IMR-90 (cell line): ENCODE measurements around the gene AKR1D1. TPM values are rescaled to one million over a fixed set of nuclear protein-coding genes. Genes with fewer than 3 reads are reported as not detected.

Source experiments
- ATAC-seq: fragments of 200-7000 bp; cut with Tn5 transposase; 2 replicates; pipeline ENCODE4 v1.9.1; 2020; ENCODE audit warnings: low read depth, mild to moderate bottlenecking, moderate library complexity
- Bru-seq: library from RNA; stranded (reverse); fragments of 400-500 nt; gene quantifications from one replicate; lab custom pipeline; 2021; lab: Mats Ljungman, UMichigan
- BruChase-seq, 2 experiments: library from RNA; stranded (reverse); fragments of 400-500 nt; gene quantifications; one replicate each; lab custom pipeline; 2021; lab: Mats Ljungman, UMichigan
- BruUV-seq: library from RNA; stranded (reverse); fragments of 400-500 nt; replicated peaks from 2 replicates; lab custom pipeline; 2021; lab: Mats Ljungman, UMichigan
- CTCF ChIA-PET: fragments of 300-600 bp; formaldehyde crosslinking; extraction: SDS; loops from one replicate; lab custom pipeline; 2021; ENCODE audit warnings: antibody characterized with exemption; lab: Yijun Ruan, JAX
- POLR2A ChIA-PET: fragments of 300-600 bp; sonication (Branson Sonifier 250); formaldehyde crosslinking; loops from one replicate; lab custom pipeline; 2022; ENCODE audit warnings: antibody characterized with exemption; ENCODE audit not compliant: unreplicated experiment; lab: Charles Lee
- DNase-seq: peaks from one replicate; pipeline ENCODE4 v3.0.0; 2013
- H2AFZ ChIP-seq: replicated peaks from 2 replicates; pipeline ENCODE3; 2013; ENCODE audit warnings: low read length, mild to moderate bottlenecking; ENCODE audit not compliant: poor library complexity
- H2AK5ac ChIP-seq: 2 replicates; pipeline ENCODE4 v1.6.1; 2013; ENCODE audit warnings: low read depth, low read length, inconsistent platforms
- H2AK9ac ChIP-seq: replicated peaks from 2 replicates; pipeline ENCODE3; 2013; ENCODE audit warnings: mild to moderate bottlenecking, low read depth, low read length, moderate library complexity; ENCODE audit not compliant: poor library complexity
- H2BK120ac ChIP-seq: 2 replicates; pipeline ENCODE4 v1.6.1; 2013; ENCODE audit warnings: low read depth, low read length, inconsistent platforms
- H2BK15ac ChIP-seq: 3 replicates; pipeline ENCODE4 v1.6.1; 2013; ENCODE audit warnings: low read depth, low read length, inconsistent platforms
- H2BK20ac ChIP-seq: 2 replicates; pipeline ENCODE4 v1.6.1; 2013; ENCODE audit warnings: low read depth, mild to moderate bottlenecking, inconsistent platforms, low read length, moderate library complexity
- H2BK5ac ChIP-seq: 2 replicates; pipeline ENCODE4 v1.6.1; 2013; ENCODE audit warnings: mild to moderate bottlenecking, low read depth, low read length, inconsistent platforms; ENCODE audit not compliant: poor library complexity, severe bottlenecking
- H3K14ac ChIP-seq: replicated peaks from 2 replicates; pipeline ENCODE4 v1.6.1; 2013; ENCODE audit warnings: low read depth, low read length, inconsistent platforms
- H3K18ac ChIP-seq: 2 replicates; pipeline ENCODE4 v1.6.1; 2013; ENCODE audit warnings: low read depth, low read length, control low read depth
- H3K23ac ChIP-seq: 2 replicates; pipeline ENCODE4 v1.6.1; 2013; ENCODE audit warnings: low read depth, low read length, inconsistent platforms
- H3K27ac ChIP-seq: 2 replicates; pipeline ENCODE4 v1.5.1; 2013; ENCODE audit warnings: mild to moderate bottlenecking, control low read depth, low read length; ENCODE audit not compliant: insufficient read depth
- H3K27me3 ChIP-seq: 2 replicates; pipeline ENCODE4 v1.6.1; 2013; ENCODE audit warnings: low read length; ENCODE audit not compliant: control insufficient read depth, insufficient read depth
- H3K36me3 ChIP-seq: 2 replicates; pipeline ENCODE4 v1.6.1; 2013; ENCODE audit warnings: low read length, mixed read lengths; ENCODE audit not compliant: control insufficient read depth, insufficient read depth
- H3K4ac ChIP-seq: 2 replicates; pipeline ENCODE4 v1.6.1; 2013; ENCODE audit warnings: low read depth, low read length, inconsistent platforms
- H3K4me1 ChIP-seq: 2 replicates; pipeline ENCODE4 v1.6.1; 2013; ENCODE audit warnings: low read length, mixed read lengths; ENCODE audit not compliant: control insufficient read depth, insufficient read depth
- H3K4me2 ChIP-seq: 2 replicates; pipeline ENCODE4 v1.6.1; 2013; ENCODE audit warnings: low read depth, mild to moderate bottlenecking, control low read depth, low read length, moderate library complexity
- H3K4me3 ChIP-seq: 2 replicates; pipeline ENCODE4 v1.5.1; 2013; ENCODE audit warnings: low read depth, mild to moderate bottlenecking, control low read depth, low read length, moderate library complexity; ENCODE audit not compliant: insufficient read depth
- H3K56ac ChIP-seq: 2 replicates; pipeline ENCODE4 v1.6.1; 2013; ENCODE audit warnings: low read length, inconsistent platforms; ENCODE audit not compliant: insufficient read depth; ENCODE audit errors: extremely low read depth
- H3K79me1 ChIP-seq, 2 experiments: 2 replicates each; pipeline ENCODE4 v1.6.1; 2013; ENCODE audit warnings: low read length in 2 of 2, inconsistent platforms in 1 of 2, low read depth in 1 of 2
- H3K9ac ChIP-seq: 2 replicates; pipeline ENCODE4 v1.6.1; 2013; ENCODE audit warnings: low read depth, low read length, control low read depth
- H3K9me1 ChIP-seq: 2 replicates; pipeline ENCODE4 v1.6.1; 2013; ENCODE audit warnings: low read length, inconsistent platforms; ENCODE audit not compliant: insufficient read depth
- H3K9me3 ChIP-seq: 2 replicates; pipeline ENCODE4 v1.6.1; 2013; ENCODE audit warnings: low read length; ENCODE audit not compliant: control insufficient read depth, insufficient read depth
- H4K20me1 ChIP-seq: 2 replicates; pipeline ENCODE4 v1.6.1; 2013; ENCODE audit warnings: low read length, inconsistent platforms; ENCODE audit not compliant: insufficient read depth
- H4K5ac ChIP-seq: 2 replicates; pipeline ENCODE4 v1.6.1; 2013; ENCODE audit warnings: mild to moderate bottlenecking, low read depth, low read length, control low read depth
- H4K8ac ChIP-seq, 2 experiments: 2 replicates each; pipeline ENCODE4 v1.6.1; 2013; ENCODE audit warnings: low read depth in 2 of 2, low read length in 2 of 2, control low read depth in 1 of 2, inconsistent platforms in 1 of 2
- H4K91ac ChIP-seq: 2 replicates; pipeline ENCODE4 v1.6.1; 2013; ENCODE audit warnings: low read depth, low read length, inconsistent platforms; ENCODE audit not compliant: insufficient read depth
- BHLHE40 ChIP-seq: fragments of 150-350 bp; IDR thresholded peaks from 2 replicates; pipeline ENCODE4 v1.6.1; 2016; ENCODE audit warnings: mild to moderate bottlenecking, low read depth, low read length
- CEBPB ChIP-seq: IDR thresholded peaks from 2 replicates; pipeline ENCODE4 v1.6.1; 2012; ENCODE audit warnings: low read depth, low read length, improper control_type of control experiment
- CHD1 ChIP-seq: IDR thresholded peaks from 2 replicates; pipeline ENCODE4 v1.6.1; 2012; ENCODE audit warnings: low read depth, low read length, improper control_type of control experiment
- CTCF ChIP-seq: conservative IDR thresholded peaks from 2 replicates; pipeline ENCODE4 v1.5.1; 2012; ENCODE audit warnings: mild to moderate bottlenecking, low read depth, low read length, improper control_type of control experiment
- FOS ChIP-seq: fragments of 150-350 bp; IDR thresholded peaks from 2 replicates; pipeline ENCODE4 v1.6.1; 2016; ENCODE audit warnings: low read depth, low read length
- MAFK ChIP-seq: IDR thresholded peaks from 2 replicates; pipeline ENCODE4 v1.6.1; 2012; ENCODE audit warnings: low read depth, low read length, improper control_type of control experiment
- MAZ ChIP-seq: IDR thresholded peaks from 2 replicates; pipeline ENCODE4 v1.6.1; 2012; ENCODE audit warnings: low read depth, mild to moderate bottlenecking, low read length, improper control_type of control experiment, moderate library complexity, borderline replicate concordance
- MXI1 ChIP-seq: IDR thresholded peaks from 2 replicates; pipeline ENCODE4 v1.6.1; 2012; ENCODE audit warnings: low read depth, mild to moderate bottlenecking, low read length, moderate library complexity, borderline replicate concordance
- NFE2L2 ChIP-seq: fragments of 150-350 bp; IDR thresholded peaks from 2 replicates; pipeline ENCODE4 v1.6.1; 2016; ENCODE audit warnings: low read depth, mild to moderate bottlenecking, low read length
- POLR2A ChIP-seq: IDR thresholded peaks from 2 replicates; pipeline ENCODE4 v1.6.1; 2012; ENCODE audit warnings: mild to moderate bottlenecking, low read depth, low read length
- RAD21 ChIP-seq: IDR thresholded peaks from 2 replicates; pipeline ENCODE4 v1.6.1; 2012; ENCODE audit warnings: low read length, improper control_type of control experiment
- RCOR1 ChIP-seq: IDR thresholded peaks from 2 replicates; pipeline ENCODE4 v1.6.1; 2012; ENCODE audit warnings: mild to moderate bottlenecking, low read length, improper control_type of control experiment; ENCODE audit not compliant: insufficient replicate concordance
- SMC3 ChIP-seq: fragments of 150-350 bp; IDR thresholded peaks from 2 replicates; pipeline ENCODE4 v1.6.1; 2016; ENCODE audit warnings: low read depth, mild to moderate bottlenecking, antibody characterized with exemption, low read length, moderate library complexity
- WGBS, 2 experiments: methylation state at CpG; one replicate each; pipeline versions ENCODE4 v1.1.5 to v1.1.7; 2013; ENCODE audit warnings: missing lambda C conversion rate in 2 of 2; ENCODE audit not compliant: insufficient read length in 1 of 2; ENCODE audit errors: extremely low coverage in 2 of 2; 5-methylcytosine and 5-hydroxymethylcytosine counted together
- dilution Hi-C: fragments of 300-500 bp; cut with HindIII; formaldehyde crosslinking; loops from one replicate; pipeline ENCODE4 v1.14.3; 2018; ENCODE audit warnings: low sequenced_read_pairs; ENCODE audit not compliant: unreplicated experiment
- in situ Hi-C: fragments of 300-500 bp; cut with MboI; formaldehyde crosslinking; loops from 3 replicates; pipeline ENCODE4 v1.14.3; 2019; ENCODE audit warnings: low sequenced_read_pairs, inconsistent platforms, mixed read lengths
- intact Hi-C: fragments of 100-400 bp; cut with micrococcal nuclease; formaldehyde crosslinking; loops from 2 replicates; pipeline ENCODE4 v1.10.0; 2022
- long read RNA-seq: library from polyadenylated mRNA; unstranded; transcript quantifications from one replicate; pipeline ENCODE4 v2.0.0, GENCODE V29; 2021; ENCODE audit not compliant: unreplicated experiment
- polyA plus RNA-seq, 3 experiments: library from polyadenylated mRNA; depleted of rRNA; stranded (reverse); fragments of >200 nt; gene quantifications; 2 replicates each; pipeline ENCODE4 v1.2.3, GENCODE V29; 2012; ENCODE audit warnings: low replicate concordance in 1 of 3
- total RNA-seq: library from RNA; depleted of rRNA; stranded (reverse); fragments of >200 nt; gene quantifications from 2 replicates; pipeline ENCODE4 v1.2.3, GENCODE V29; 2012; rRNA removed

AKR1D1 gene
- not detected in 2 replicates for total RNA-seq
- polyA plus RNA-seq (2012; rRNA removed) = not detected in 2 replicates
- polyA plus RNA-seq (2012; cell fraction: cytosol; rRNA removed) = not detected in 2 replicates
- polyA plus RNA-seq (2012; cell fraction: nucleus; rRNA removed; ENCODE audit: low replicate concordance) = not detected in 2 replicates
- Bru-seq, nascent RNA = percentile 3 among the genes with signal in this experiment
- percentile 2 among the genes with signal in this experiment for BruChase-seq, experiment 1, labeled RNA remaining after a 6-hour chase
- percentile 2 among the genes with signal in this experiment for BruChase-seq, experiment 2, labeled RNA remaining after a 2-hour chase
- long read RNA-seq = 0 reads

- H4K5ac ChIP-seq = no peak within 1 kb of the TSS
- ChIA-PET POLR2A (no interaction called here), CTCF (interaction anchor here (1.0 kb wide), 1 partner anchor 172 kb away, joined by 3 read pairs; no protein-coding TSS in a partner anchor)
- no peak within 1 kb of the TSS for H3K23ac ChIP-seq
- H4K91ac ChIP-seq = no peak within 1 kb of the TSS
- H4K20me1 ChIP-seq = no peaks in the 10 kb centered on the region
- H2BK15ac ChIP-seq = no peak within 1 kb of the TSS
- no peak within 1 kb of the TSS for H2BK120ac ChIP-seq
- in situ Hi-C loops = no loop called here
- H4K8ac ChIP-seq = no peak within 1 kb of the TSS
- no TSS peak for BruUV-seq
- no peak within 1 kb of the TSS for H2BK5ac ChIP-seq
- dilution Hi-C loops = no loop called here
- H3K4ac ChIP-seq = no peak within 1 kb of the TSS
- no peak for TF ChIP-seq RAD21
- TF ChIP-seq POLR2A = no peak
- TF ChIP-seq SMC3 = no peak
- TF ChIP-seq CHD1 = no peak
- TF ChIP-seq NFE2L2 = no peak
- no peak for TF ChIP-seq BHLHE40
- no peak for TF ChIP-seq MXI1
- no peak for TF ChIP-seq MAFK
- TF ChIP-seq CTCF = no peak
- no peak for TF ChIP-seq MAZ
- no peak for TF ChIP-seq RCOR1
- no peak for TF ChIP-seq FOS
- no peak for TF ChIP-seq CEBPB
- H3K27me3 ChIP-seq = no peaks in the 10 kb centered on the region
- no peak within 1 kb of the TSS for H2BK20ac ChIP-seq
- intact Hi-C loops = no loop called here
- H2AFZ ChIP-seq = no peak within 1 kb of the TSS
- H3K14ac ChIP-seq = no peak within 1 kb of the TSS
- no peaks in the 10 kb centered on the region for H3K36me3 ChIP-seq
- no peak within 1 kb of the TSS for H2AK5ac ChIP-seq
- DNase-seq = no peak
- H3K9me3 ChIP-seq = no peaks in the 10 kb centered on the region
- no CpG with 5 or more reads among the region's 3 CpGs for WGBS, 2 experiments
- H3K9ac ChIP-seq = no peak within 1 kb of the TSS
- H2AK9ac ChIP-seq = no peak within 1 kb of the TSS
- H3K4me3 ChIP-seq = no peak within 1 kb of the TSS
- no peak within 1 kb of the TSS for H3K27ac ChIP-seq
- H3K79me1 ChIP-seq = no peaks in the 10 kb centered on the region
- H3K4me2 ChIP-seq = no peak within 1 kb of the TSS
- ATAC-seq = no peak
- no peaks in the 10 kb centered on the region for H3K9me1 ChIP-seq
- H3K56ac ChIP-seq = no peak within 1 kb of the TSS
- H3K4me1 ChIP-seq = no peaks in the 10 kb centered on the region
- H3K18ac ChIP-seq = no peak within 1 kb of the TSS
Measured at GRCh38 chr7:138076196-138076595, at the start of gene AKR1D1. Gene AKR1D1 (plus strand): TSS chr7:138076459. CDS start chr7:138076519, 60 bp downstream.
